ENCODE results near the gene NTRK2. TPM values are rescaled to one million over a fixed set of nuclear protein-coding genes. Genes with fewer than 3 reads are reported as not detected.

NTRK2 gene
- total RNA-seq, 4 donors from 2014 or later, result 2.6 to 8.5 (median 6.0) TPM

DNA sequence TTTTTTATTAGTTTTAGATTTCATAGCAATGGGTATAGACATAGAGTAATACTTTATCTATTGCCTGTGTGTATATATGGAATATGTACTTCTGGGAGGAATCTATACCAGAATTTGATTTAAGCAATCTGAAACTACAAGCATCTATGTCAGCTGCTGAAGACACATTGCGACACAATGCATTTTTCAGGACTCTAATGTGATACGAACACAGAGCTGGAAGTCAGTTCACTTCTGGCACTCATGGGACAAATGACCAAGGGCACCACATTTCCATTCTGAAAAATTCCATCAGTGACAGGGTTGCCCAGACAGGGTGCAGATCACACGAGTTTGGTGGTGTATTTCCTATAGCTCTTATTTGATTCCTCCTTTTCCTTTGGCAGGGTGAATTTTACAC, 259.5 kb downstream of the NTRK2 start:
- no peaks in the 10 kb centered on the region for H3K27me3 ChIP-seq
- no peaks in the 10 kb centered on the region for H3K9me3 ChIP-seq
- no peak for ATAC-seq
- TF ChIP-seq POLR2A (IDR thresholded peaks at IDR 0.05) (no peak), EP300 (IDR thresholded peaks at IDR 0.05) (no peak), POLR2AphosphoS5 (IDR thresholded peaks at IDR 0.05) (no peak)
- TF ChIP-seq, protein P1, sequence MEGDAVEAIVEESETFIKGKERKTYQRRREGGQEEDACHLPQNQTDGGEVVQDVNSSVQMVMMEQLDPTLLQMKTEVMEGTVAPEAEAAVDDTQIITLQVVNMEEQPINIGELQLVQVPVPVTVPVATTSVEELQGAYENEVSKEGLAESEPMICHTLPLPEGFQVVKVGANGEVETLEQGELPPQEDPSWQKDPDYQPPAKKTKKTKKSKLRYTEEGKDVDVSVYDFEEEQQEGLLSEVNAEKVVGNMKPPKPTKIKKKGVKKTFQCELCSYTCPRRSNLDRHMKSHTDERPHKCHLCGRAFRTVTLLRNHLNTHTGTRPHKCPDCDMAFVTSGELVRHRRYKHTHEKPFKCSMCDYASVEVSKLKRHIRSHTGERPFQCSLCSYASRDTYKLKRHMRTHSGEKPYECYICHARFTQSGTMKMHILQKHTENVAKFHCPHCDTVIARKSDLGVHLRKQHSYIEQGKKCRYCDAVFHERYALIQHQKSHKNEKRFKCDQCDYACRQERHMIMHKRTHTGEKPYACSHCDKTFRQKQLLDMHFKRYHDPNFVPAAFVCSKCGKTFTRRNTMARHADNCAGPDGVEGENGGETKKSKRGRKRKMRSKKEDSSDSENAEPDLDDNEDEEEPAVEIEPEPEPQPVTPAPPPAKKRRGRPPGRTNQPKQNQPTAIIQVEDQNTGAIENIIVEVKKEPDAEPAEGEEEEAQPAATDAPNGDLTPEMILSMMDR (IDR thresholded peaks at IDR 0.05), result no peak
- H3K27ac ChIP-seq, result no peak overlapping the region
- H3K4me3 ChIP-seq, result no peak overlapping the region
- WGBS, 2 donors (ENCODE audit: low coverage in 1 of 2), result 86 to 89% methylated on average over 2 to 3 of the region's 3 CpGs
- no peaks in the 10 kb centered on the region for H3K36me3 ChIP-seq
- no peaks in the 10 kb centered on the region for H3K4me1 ChIP-seq

DNA sequence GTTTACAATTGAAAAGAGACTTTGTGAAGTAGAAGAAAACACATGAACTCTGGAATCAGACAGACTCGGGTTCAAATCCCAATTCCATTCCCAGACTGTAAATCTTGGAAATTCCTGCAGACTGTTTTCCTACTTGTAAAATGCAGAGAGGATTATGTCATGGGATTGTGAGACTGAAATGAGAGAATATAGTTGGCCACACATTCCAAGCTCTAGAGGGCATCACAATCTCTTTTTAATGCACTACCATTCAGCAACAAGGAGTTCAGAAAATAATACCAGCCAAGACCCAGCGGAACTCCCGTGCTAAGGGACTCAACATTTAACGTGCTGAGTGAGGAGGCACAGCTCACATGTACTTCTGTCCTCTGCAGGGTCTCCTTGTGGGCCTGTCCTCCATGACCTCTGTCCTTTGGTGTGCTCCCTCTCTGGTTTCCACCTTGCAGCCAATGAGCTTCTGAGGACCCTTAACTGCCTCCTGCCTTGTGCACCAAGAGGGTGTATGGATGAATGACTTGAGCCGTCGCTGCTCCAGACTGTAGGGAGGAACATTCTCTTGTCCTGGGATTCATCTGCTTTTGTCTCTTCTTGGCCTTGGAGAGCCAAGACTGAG, 263.5 kb downstream of the NTRK2 start:
- Histone ChIP-seq H3K4me1 (peaks cover 0 to 19% (median 0%) of the 10 kb centered on the region in 3 donors), H3K4me3 (no peak overlapping the region), H3K27ac (no peak overlapping the region), H3K36me3 (no peaks in the 10 kb centered on the region), H3K9me3 (no peaks in the 10 kb centered on the region), H3K27me3 (no peaks in the 10 kb centered on the region)
- 77 to 83% methylated on average over 4 to 5 of the region's 6 CpGs for WGBS, 2 donors (ENCODE audit: low coverage in 1 of 2)
- ATAC-seq, result no peak
- TF ChIP-seq POLR2A (IDR thresholded peaks at IDR 0.05) (no peak), EP300 (IDR thresholded peaks at IDR 0.05) (no peak), POLR2AphosphoS5 (IDR thresholded peaks at IDR 0.05) (no peak)
- TF ChIP-seq, protein P1 (IDR thresholded peaks at IDR 0.05), result no peak

DNA sequence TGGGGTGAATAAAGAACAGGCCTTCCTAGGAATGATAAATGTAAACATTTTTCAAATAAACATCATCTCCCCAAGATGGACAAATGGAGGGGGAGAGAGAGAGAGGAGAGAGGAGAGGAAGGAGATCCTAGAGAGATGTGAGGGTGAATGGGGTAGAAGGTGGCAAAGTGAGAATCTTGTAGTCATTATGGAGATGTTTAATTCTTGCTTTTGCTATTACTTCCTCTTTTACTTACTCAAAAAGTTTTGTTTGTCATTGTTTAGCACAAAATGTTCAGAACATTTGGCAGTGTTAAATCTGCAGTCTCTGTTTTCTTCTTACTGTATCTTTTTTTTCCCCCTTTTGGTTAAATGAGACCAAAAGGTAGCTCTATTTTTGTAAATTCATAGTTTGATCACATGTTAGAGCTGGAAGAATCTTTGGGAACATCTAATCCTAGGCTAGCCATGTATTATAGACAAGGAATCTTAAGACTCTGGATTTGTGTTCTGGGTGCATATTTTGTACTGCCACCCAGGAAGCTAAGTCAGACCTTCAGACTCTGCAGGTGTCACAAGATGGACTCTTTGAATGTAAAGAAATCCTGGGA, 266.1 kb downstream of the NTRK2 start:
- no peak for ATAC-seq
- TF ChIP-seq POLR2AphosphoS5 (IDR thresholded peaks at IDR 0.05) (no peak), POLR2A (IDR thresholded peaks at IDR 0.05) (no peak), EP300 (IDR thresholded peaks at IDR 0.05) (no peak)
- TF ChIP-seq, protein P1 (IDR thresholded peaks at IDR 0.05), result no peak

DNA sequence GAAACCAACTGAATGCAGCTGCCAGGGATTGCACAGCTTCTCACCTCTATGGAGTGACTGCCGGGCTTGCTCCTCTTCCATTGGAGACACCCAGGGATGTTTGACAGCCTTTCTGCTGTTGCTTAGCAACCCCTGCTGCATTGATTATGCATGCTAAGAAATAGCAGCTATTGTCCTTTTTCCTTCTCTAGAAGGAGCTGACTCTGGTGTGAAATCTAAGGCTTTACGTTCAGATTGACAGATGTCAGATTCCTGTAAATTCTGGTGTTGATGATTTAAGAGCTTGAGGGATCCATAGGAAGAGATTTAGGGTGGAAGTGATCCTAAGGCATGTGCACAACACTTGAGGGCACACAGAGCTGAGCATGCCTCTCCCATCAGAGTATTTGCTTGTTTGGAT, 267.7 kb downstream of the NTRK2 start:
- ATAC-seq, result no peak
- H3K27me3 ChIP-seq, result no peaks in the 10 kb centered on the region
- no peaks in the 10 kb centered on the region for H3K36me3 ChIP-seq
- H3K4me1 ChIP-seq, result peaks cover 0 to 19% (median 0%) of the 10 kb centered on the region in 3 donors
- H3K4me3 ChIP-seq, result no peak overlapping the region
- 73 to 89% methylated on average over 1 to 2 of the region's 2 CpGs for WGBS, 2 donors (ENCODE audit: low coverage in 1 of 2)
- TF ChIP-seq, protein P1 (IDR thresholded peaks at IDR 0.05), result no peak
- TF ChIP-seq EP300 (IDR thresholded peaks at IDR 0.05) (no peak), POLR2A (IDR thresholded peaks at IDR 0.05) (no peak), POLR2AphosphoS5 (IDR thresholded peaks at IDR 0.05) (no peak)
- no peak overlapping the region for H3K27ac ChIP-seq
- no peaks in the 10 kb centered on the region for H3K9me3 ChIP-seq

More for the DNA sequence above, 266.1 kb downstream of the NTRK2 start:
- H3K36me3 ChIP-seq, result no peaks in the 10 kb centered on the region
- H3K27me3 ChIP-seq, result no peaks in the 10 kb centered on the region
- H3K9me3 ChIP-seq, result no peaks in the 10 kb centered on the region
- H3K4me3 ChIP-seq, result no peak overlapping the region
- H3K27ac ChIP-seq, result peak overlapping the region in 1 of 4 donors; percentile 21
- H3K4me1 ChIP-seq, result peaks cover 0 to 19% (median 0%) of the 10 kb centered on the region in 3 donors

GRCh38 chr9:84937581-84937980, 268.1 kb downstream of the NTRK2 start:
- WGBS, 2 donors (ENCODE audit: low coverage in 1 of 2), result 84 to 87% methylated on average over 2 to 3 of the region's 3 CpGs
- no peak overlapping the region for H3K4me3 ChIP-seq
- no peaks in the 10 kb centered on the region for H3K27me3 ChIP-seq
- no peak overlapping the region for H3K27ac ChIP-seq
- no peaks in the 10 kb centered on the region for H3K9me3 ChIP-seq
- H3K36me3 ChIP-seq, result no peaks in the 10 kb centered on the region
- H3K4me1 ChIP-seq, result peaks cover 0 to 19% (median 0%) of the 10 kb centered on the region in 3 donors
- TF ChIP-seq EP300 (IDR thresholded peaks at IDR 0.05) (no peak), POLR2A (IDR thresholded peaks at IDR 0.05) (no peak), POLR2AphosphoS5 (IDR thresholded peaks at IDR 0.05) (no peak)
- TF ChIP-seq, protein P1 (IDR thresholded peaks at IDR 0.05), result no peak
- ATAC-seq, result no peak

All from gastroesophageal sphincter (tissue), 4 donors.